Tibial nerve (tissue), 4 donors: ENCODE results near the gene ULK1. TPM values are rescaled to one million over a fixed set of nuclear protein-coding genes. Genes with fewer than 3 reads are reported as not detected.

Source experiments
- DNase-seq, 2 donors: peaks; one replicate each; pipeline ENCODE4 v3.0.0-alpha.2; 2019; ENCODE audit warnings: low spot score in 2 of 2
- H3K27ac ChIP-seq, 4 donors: fragments of 200-600 bp; sonication (generic) in 3 of 4; one replicate each; pipeline ENCODE4 v1.5.1; 2017 to 2019; ENCODE audit warnings: mild to moderate bottlenecking in 1 of 4
- H3K27me3 ChIP-seq, 2 donors: fragments of 200-600 bp; sonication (generic) in 1 of 2; one replicate each; pipeline versions ENCODE4 v1.5.1 to v1.6.0; 2017 to 2019
- H3K36me3 ChIP-seq, 3 donors: fragments of 200-600 bp; sonication (generic); one replicate each; pipeline ENCODE4 v1.5.1; 2018 to 2019
- H3K4me1 ChIP-seq, 4 donors: fragments of 200-600 bp; sonication (generic) in 3 of 4; one replicate each; pipeline ENCODE4 v1.5.1; 2017 to 2019
- H3K4me3 ChIP-seq, 4 donors: fragments of 200-600 bp; sonication (generic) in 3 of 4; one replicate each; pipeline ENCODE4 v1.5.1; 2017 to 2019; ENCODE audit warnings: mild to moderate bottlenecking in 1 of 4, moderate library complexity in 1 of 4
- H3K9me3 ChIP-seq, 4 donors: fragments of 200-600 bp; sonication (generic) in 3 of 4; one replicate each; pipeline ENCODE4 v1.5.1; 2017 to 2019
- CTCF ChIP-seq, 5 experiments: fragments of 200-600 bp in 3 of 5; fragments of 450-650 bp in 2 of 5; sonication (generic) in 3 of 5; IDR thresholded peaks; one replicate each; pipeline ENCODE4 v1.5.1; 2016 to 2019; ENCODE audit warnings: antibody characterized with exemption in 5 of 5, mild to moderate bottlenecking in 3 of 5, moderate library complexity in 2 of 5
- EP300 ChIP-seq, 2 donors: sonication (generic); formaldehyde crosslinking; IDR thresholded peaks; one replicate each; pipeline ENCODE4 v1.6.1; 2017; ENCODE audit warnings: antibody characterized with exemption in 2 of 2, mild to moderate bottlenecking in 1 of 2
- POLR2A ChIP-seq, 2 donors: fragments of 450-650 bp; IDR thresholded peaks; one replicate each; pipeline ENCODE4 v1.6.1; 2017; ENCODE audit warnings: antibody characterized with exemption in 2 of 2, mild to moderate bottlenecking in 2 of 2, moderate library complexity in 2 of 2
- WGBS, 2 donors: methylation state at CpG; one replicate each; pipeline ENCODE4 v1.1.5; 2018; 5-methylcytosine and 5-hydroxymethylcytosine counted together
- total RNA-seq, 4 donors: library from RNA; depleted of rRNA; stranded (reverse); fragments of >200 nt; gene quantifications; one replicate each; pipeline ENCODE4 v1.1.0, GENCODE V29; 2016

ULK1 gene
- total RNA-seq, 4 donors from 2014 or later, result 19.9 to 52.2 (median 38.0) TPM

- peaks cover 0 to 46% (median 12%) of the 10 kb centered on the region in 4 donors for H3K4me1 ChIP-seq
- 0 to 3% methylated on average over 4 to 9 of the region's 12 CpGs for WGBS, 2 donors
Measured at GRCh38 chr12:131895640-131896079, 1.2 kb downstream of the ULK1 start.

GRCh38 chr12:131896080-131896810 is 1.8 kb downstream of the ULK1 start:
- peak overlapping the region; percentile 93 to 98 (median 98) for H3K27ac ChIP-seq
- TF ChIP-seq POLR2A (IDR thresholded peaks at IDR 0.05) (peak; percentile 96 to 97), CTCF (IDR thresholded peaks at IDR 0.05) (peak in 1 of 5 experiments; percentile 21), EP300 (IDR thresholded peaks at IDR 0.05) (peak; percentile 63 to 96)
- H3K4me1 ChIP-seq, result peaks cover 0 to 50% (median 13%) of the 10 kb centered on the region in 4 donors
- H3K9me3 ChIP-seq, result no peaks in the 10 kb centered on the region
- 6 to 9% methylated on average over 10 to 15 of the region's 39 CpGs for WGBS, 2 donors
- DNase-seq, result peak; percentile 90 to 91
- H3K27me3 ChIP-seq, result no peaks in the 10 kb centered on the region
- H3K4me3 ChIP-seq, result peak overlapping the region; percentile 54 to 90 (median 68)
- peaks cover 0 to 31% (median 0%) of the 10 kb centered on the region in 3 donors for H3K36me3 ChIP-seq

More at GRCh38 chr12:131895640-131896079, 1.2 kb downstream of the ULK1 start:
- no peak for DNase-seq
- peak overlapping the region; percentile 54 to 90 (median 68) for H3K4me3 ChIP-seq
- peaks cover 0 to 31% (median 0%) of the 10 kb centered on the region in 3 donors for H3K36me3 ChIP-seq
- TF ChIP-seq POLR2A (IDR thresholded peaks at IDR 0.05) (no peak), CTCF (IDR thresholded peaks at IDR 0.05) (no peak), EP300 (IDR thresholded peaks at IDR 0.05) (no peak)
- peak overlapping the region; percentile 93 to 98 (median 98) for H3K27ac ChIP-seq
- no peaks in the 10 kb centered on the region for H3K27me3 ChIP-seq
- H3K9me3 ChIP-seq, result no peaks in the 10 kb centered on the region

- Histone ChIP-seq H3K9me3 (no peaks in the 10 kb centered on the region), H3K27me3 (no peaks in the 10 kb centered on the region), H3K4me3 (peak overlapping the region in 3 of 4 donors; percentile 54 to 90 (median 69)), H3K36me3 (peaks cover 0 to 31% (median 0%) of the 10 kb centered on the region in 3 donors), H3K4me1 (peaks cover 0 to 56% (median 16%) of the 10 kb centered on the region in 4 donors), H3K27ac (peak overlapping the region; percentile 93 to 98 (median 98))
- TF ChIP-seq POLR2A (IDR thresholded peaks at IDR 0.05), result no peak
- no peak for TF ChIP-seq CTCF (IDR thresholded peaks at IDR 0.05)
- DNase-seq, result no peak
- WGBS, 2 donors, result 69 to 77% methylated on average over 8 to 12 of the region's 14 CpGs
Measured at GRCh38 chr12:131896811-131897270, 2.4 kb downstream of the ULK1 start.

GRCh38 chr12:131897276-131897675 is 2.9 kb downstream of the ULK1 start:
- peaks cover 0 to 34% (median 0%) of the 10 kb centered on the region in 3 donors for H3K36me3 ChIP-seq
- peaks cover 0 to 60% (median 20%) of the 10 kb centered on the region in 4 donors for H3K4me1 ChIP-seq
- no peak for DNase-seq
- H3K9me3 ChIP-seq, result no peaks in the 10 kb centered on the region
- H3K27me3 ChIP-seq, result no peaks in the 10 kb centered on the region
- H3K27ac ChIP-seq, result peak overlapping the region; percentile 93 to 98 (median 98)
- H3K4me3 ChIP-seq, result no peak overlapping the region
- 89 to 94% methylated on average over 18 of the region's 18 CpGs for whole genome bisulfite sequencing, 2 donors
- TF ChIP-seq POLR2A (IDR thresholded peaks at IDR 0.05), result no peak
- TF ChIP-seq EP300 (IDR thresholded peaks at IDR 0.05), result no peak
- no peak for TF ChIP-seq CTCF (IDR thresholded peaks at IDR 0.05)

DNA sequence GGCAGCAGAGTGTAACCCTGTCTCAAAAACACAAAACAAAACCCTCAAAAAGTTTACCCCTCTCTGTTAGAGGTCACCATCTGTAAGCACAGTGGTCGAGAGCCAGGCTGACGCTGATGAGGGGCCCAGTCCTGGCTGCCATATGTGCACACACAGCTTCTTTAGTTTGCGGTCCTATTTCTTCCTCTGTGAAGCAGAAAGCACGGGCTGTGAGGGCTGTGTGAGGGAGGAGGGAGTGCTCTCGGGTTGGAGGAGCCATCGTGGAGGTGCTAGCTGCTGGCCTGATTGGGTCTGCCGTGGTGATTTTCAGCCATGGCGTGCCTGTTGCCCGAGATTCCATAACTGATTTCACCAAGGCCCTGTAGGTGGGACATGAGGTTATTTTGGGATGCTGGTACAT is 3.5 kb downstream of the ULK1 start:
- Histone ChIP-seq H3K36me3 (peaks cover 0 to 34% (median 0%) of the 10 kb centered on the region in 3 donors), H3K27me3 (no peaks in the 10 kb centered on the region), H3K9me3 (no peaks in the 10 kb centered on the region), H3K4me1 (peaks cover 0 to 66% (median 23%) of the 10 kb centered on the region in 4 donors), H3K27ac (peak overlapping the region in 2 of 4 donors; percentile 97 to 98), H3K4me3 (no peak overlapping the region)
- DNase-seq, result no peak
- TF ChIP-seq CTCF (IDR thresholded peaks at IDR 0.05) (no peak), POLR2A (IDR thresholded peaks at IDR 0.05) (no peak), EP300 (IDR thresholded peaks at IDR 0.05) (no peak)
- 71 to 75% methylated on average over 8 to 9 of the region's 9 CpGs for WGBS, 2 donors
